Measurements from ENCODE around the gene DZIP3. TPM values are rescaled to one million over a fixed set of nuclear protein-coding genes. Genes with fewer than 3 reads are reported as not detected.
A peak's percentile ranks its signal among the peaks of the same experiment; 100 is the strongest.

DZIP3 gene
- total and polyA plus RNA-seq, 10 of the 15 experiments (the other 5 are each of a cell fraction or from before 2014, with no cell fraction given): 4.3 to 15.6 (median 9.2) TPM

DNA sequence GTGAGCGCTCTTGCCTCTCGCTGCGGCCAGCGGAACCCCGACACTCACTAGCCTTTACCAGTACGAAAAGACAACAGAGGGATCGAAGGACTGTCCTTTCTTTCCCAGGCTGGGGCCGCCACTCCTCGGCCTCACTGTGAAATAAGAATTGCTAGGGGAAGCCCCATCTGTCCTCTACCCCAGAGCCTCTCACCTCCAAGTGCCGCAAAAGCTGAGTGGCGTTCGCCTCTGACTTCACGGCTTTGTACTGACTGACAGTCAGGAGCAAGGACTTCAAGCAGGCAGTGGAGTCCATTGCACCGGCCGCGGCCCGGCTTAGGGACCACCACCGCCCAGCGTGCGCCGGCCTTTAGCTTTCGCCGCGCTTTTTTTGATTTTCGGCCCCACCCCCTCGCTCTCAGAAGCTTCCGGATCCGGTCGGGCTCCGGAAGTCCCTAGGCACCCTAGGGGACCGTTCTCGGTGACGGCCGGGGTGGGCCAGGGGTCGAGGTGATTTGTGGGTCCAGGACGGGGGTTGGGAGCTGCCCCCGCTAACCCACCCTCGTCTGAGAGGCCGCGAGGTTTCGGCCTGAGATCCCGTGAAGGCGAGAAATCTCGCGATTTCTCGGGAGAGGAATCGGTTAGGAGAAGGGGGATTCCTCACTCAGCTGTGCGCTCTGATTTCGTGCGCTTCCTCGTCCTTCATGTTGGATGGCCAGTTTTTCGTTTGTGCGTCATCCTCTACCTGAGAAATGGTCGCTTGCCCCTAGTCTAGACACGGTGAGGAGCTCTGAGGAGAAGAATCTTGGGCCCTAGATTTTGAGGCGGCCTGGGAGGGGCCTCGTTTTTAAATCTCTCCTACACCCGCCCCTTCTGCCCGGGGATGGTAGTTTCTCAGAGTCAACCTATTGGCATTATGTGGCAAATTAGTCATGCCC is at the start of gene DZIP3, which contains the start of gene CIP2A (continued):
- TF ChIP-seq MLLT1 (IDR thresholded peaks at IDR 0.05) (peak; percentile 58), IKZF1 (conservative IDR thresholded peaks at IDR 0.05) (peak; percentile 60; the same call in 1 of the 2 replicates), CREB1 (IDR thresholded peaks at IDR 0.05; ENCODE audit: low read depth) (peak; percentile 49), NR2C2 (IDR thresholded peaks at IDR 0.05; ENCODE audit: borderline replicate concordance, control insufficient read depth, insufficient read length, low read depth) (no peak), ZNF24 (IDR thresholded peaks at IDR 0.05) (no peak), SUZ12 (IDR thresholded peaks at IDR 0.05; ENCODE audit: unreplicated experiment) (no peak), HDGF (IDR thresholded peaks at IDR 0.05) (no peak), ZBED1 (IDR thresholded peaks at IDR 0.05; ENCODE audit: borderline replicate concordance) (peak; percentile 26; the same call in 1 of the 2 replicates), IKZF2 (IDR thresholded peaks at IDR 0.05) (peak in 1 of 2 experiments; percentile 20; a peak in 1 of 4 replicates), RELB (IDR thresholded peaks at IDR 0.05; ENCODE audit: low read depth) (peak; percentile 84), HDAC6 (IDR thresholded peaks at IDR 0.05; ENCODE audit: unreplicated experiment) (no peak), YY1 (IDR thresholded peaks at IDR 0.05; ENCODE audit: low read depth, low read length) (peak; percentile 70), NFXL1 (IDR thresholded peaks at IDR 0.05; ENCODE audit: borderline replicate concordance) (no peak), NFYB (IDR thresholded peaks at IDR 0.05; ENCODE audit: insufficient read depth, low read depth, low read length) (peak; percentile 22; the same call in 1 of the 2 replicates), MTA3 (IDR thresholded peaks at IDR 0.05; ENCODE audit: borderline replicate concordance, low read length) (no peak; the same call in 1 of the 2 replicates)
- TF ChIP-seq, protein P1, sequence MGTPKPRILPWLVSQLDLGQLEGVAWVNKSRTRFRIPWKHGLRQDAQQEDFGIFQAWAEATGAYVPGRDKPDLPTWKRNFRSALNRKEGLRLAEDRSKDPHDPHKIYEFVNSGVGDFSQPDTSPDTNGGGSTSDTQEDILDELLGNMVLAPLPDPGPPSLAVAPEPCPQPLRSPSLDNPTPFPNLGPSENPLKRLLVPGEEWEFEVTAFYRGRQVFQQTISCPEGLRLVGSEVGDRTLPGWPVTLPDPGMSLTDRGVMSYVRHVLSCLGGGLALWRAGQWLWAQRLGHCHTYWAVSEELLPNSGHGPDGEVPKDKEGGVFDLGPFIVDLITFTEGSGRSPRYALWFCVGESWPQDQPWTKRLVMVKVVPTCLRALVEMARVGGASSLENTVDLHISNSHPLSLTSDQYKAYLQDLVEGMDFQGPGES (IDR thresholded peaks at IDR 0.05): no peak
- TF ChIP-seq, protein P2, sequence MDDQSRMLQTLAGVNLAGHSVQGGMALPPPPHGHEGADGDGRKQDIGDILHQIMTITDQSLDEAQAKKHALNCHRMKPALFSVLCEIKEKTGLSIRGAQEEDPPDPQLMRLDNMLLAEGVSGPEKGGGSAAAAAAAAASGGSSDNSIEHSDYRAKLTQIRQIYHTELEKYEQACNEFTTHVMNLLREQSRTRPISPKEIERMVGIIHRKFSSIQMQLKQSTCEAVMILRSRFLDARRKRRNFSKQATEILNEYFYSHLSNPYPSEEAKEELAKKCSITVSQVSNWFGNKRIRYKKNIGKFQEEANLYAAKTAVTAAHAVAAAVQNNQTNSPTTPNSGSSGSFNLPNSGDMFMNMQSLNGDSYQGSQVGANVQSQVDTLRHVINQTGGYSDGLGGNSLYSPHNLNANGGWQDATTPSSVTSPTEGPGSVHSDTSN (IDR thresholded peaks at IDR 0.05; ENCODE audit: insufficient replicate concordance, low read depth, low read length): peak; percentile 10
- TF ChIP-seq, protein P3, sequence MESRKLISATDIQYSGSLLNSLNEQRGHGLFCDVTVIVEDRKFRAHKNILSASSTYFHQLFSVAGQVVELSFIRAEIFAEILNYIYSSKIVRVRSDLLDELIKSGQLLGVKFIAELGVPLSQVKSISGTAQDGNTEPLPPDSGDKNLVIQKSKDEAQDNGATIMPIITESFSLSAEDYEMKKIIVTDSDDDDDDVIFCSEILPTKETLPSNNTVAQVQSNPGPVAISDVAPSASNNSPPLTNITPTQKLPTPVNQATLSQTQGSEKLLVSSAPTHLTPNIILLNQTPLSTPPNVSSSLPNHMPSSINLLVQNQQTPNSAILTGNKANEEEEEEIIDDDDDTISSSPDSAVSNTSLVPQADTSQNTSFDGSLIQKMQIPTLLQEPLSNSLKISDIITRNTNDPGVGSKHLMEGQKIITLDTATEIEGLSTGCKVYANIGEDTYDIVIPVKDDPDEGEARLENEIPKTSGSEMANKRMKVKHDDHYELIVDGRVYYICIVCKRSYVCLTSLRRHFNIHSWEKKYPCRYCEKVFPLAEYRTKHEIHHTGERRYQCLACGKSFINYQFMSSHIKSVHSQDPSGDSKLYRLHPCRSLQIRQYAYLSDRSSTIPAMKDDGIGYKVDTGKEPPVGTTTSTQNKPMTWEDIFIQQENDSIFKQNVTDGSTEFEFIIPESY (IDR thresholded peaks at IDR 0.05): no peak
